GM18511 (cell line): ENCODE data around the gene C14orf132.

Experiments used
- ATAC-seq: cut with Tn5 transposase; IDR thresholded peaks from one replicate; pipeline ENCODE4 v1.9.1; 2021; ENCODE audit warnings: mild to moderate bottlenecking, moderate library complexity; ENCODE audit not compliant: unreplicated experiment

Gene C14orf132

GRCh38 chr14:96117101-96117897 lies 78.1 kb downstream of the C14orf132 start:
- no peak for ATAC-seq

GRCh38 chr14:96117960-96118359 lies 78.8 kb downstream of the C14orf132 start:
- no peak for ATAC-seq

DNA sequence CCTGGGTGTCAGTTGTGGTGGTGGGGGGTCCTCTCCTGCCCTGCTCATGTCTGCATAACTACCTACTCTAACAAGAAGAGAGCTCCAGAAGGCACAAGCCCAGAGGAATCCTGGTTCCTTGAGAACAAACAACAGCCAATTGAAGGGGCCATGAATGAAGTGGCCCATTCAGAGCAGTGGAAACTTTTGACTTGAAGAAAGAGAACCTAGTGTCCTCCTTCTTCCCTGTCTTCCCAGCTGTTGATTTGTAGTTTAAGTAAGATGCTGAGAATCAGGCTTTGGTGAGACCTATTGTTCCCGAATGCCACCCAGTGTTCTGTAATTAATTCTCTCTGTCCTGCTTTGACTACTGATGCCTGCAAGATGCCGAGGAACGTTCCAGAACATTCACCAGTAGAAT lies 79.2 kb downstream of the C14orf132 start:
- no peak for ATAC-seq

DNA sequence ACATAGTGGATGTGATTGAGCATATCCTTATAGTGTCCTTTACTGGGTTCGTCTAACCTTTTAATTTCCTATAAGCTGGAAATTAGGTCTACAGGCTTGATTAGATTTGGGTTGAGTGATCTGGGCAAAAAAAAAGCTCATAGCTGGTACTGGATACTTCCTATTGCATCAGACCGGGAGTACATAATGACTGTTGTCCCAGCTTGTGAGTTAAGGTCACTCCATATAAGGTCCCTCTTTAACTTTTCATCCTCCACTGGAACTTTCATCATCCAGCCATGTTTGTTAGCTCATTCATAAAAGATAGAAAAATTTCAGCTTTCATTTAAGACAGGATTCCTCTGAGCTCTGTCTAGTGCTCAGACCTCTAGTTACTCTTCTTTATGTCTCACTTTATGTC lies 80.8 kb downstream of the C14orf132 start:
- ATAC-seq = no peak

- ATAC-seq = no peak
Measured at GRCh38 chr14:96120392-96120791, 81.2 kb downstream of the C14orf132 start.

GRCh38 chr14:96120941-96121340 lies 81.8 kb downstream of the C14orf132 start:
- no peak for ATAC-seq

- no peak for ATAC-seq
Measured at GRCh38 chr14:96121660-96122395, 82.7 kb downstream of the C14orf132 start.

- no peak for ATAC-seq
Measured at GRCh38 chr14:96122496-96122895, 83.3 kb downstream of the C14orf132 start.

DNA sequence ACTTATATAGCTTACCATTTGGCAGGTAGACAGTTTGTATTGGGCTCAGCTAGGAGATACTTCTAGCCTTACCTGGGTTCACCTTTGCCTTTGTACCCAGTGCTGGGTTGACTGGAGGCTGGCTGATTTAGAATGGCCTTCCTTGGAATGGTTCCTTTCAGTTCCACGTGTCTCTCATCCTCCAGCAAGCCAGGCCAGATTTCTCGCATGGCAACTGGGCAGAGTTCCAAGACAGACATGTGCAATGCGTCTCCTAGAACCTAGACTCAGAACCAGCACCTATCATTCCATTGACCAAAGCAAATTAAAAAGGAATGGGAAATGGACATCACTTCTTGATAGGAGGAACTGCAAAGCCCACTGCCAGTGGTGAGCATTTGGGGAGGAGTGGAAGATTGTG lies 86.4 kb downstream of the C14orf132 start:
- ATAC-seq = no peak

DNA sequence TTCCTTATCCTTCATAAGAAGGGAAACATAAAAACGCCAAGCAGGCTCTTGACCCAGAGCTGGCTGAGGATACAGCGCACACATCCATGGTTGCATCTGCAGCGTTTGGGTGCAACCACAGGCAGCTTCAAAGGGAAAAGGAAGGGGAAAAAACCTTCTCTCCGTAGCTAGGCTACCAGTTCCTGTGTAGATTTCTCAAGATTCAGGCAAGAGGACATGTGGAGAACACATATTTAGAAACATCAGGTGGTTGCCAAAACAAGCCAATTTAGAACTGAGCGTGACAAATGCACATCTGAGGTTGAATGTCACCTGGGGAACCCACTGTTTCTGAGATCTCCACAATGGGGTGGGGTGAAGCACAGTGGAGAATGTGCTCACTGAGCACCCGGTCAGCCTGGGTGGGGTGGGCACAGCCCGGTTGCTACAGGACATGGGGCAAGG lies 87.2 kb downstream of the C14orf132 start:
- ATAC-seq = peak; percentile 75

- ATAC-seq = peak; percentile 30
Measured at GRCh38 chr14:96126783-96127271, 87.7 kb downstream of the C14orf132 start.

DNA sequence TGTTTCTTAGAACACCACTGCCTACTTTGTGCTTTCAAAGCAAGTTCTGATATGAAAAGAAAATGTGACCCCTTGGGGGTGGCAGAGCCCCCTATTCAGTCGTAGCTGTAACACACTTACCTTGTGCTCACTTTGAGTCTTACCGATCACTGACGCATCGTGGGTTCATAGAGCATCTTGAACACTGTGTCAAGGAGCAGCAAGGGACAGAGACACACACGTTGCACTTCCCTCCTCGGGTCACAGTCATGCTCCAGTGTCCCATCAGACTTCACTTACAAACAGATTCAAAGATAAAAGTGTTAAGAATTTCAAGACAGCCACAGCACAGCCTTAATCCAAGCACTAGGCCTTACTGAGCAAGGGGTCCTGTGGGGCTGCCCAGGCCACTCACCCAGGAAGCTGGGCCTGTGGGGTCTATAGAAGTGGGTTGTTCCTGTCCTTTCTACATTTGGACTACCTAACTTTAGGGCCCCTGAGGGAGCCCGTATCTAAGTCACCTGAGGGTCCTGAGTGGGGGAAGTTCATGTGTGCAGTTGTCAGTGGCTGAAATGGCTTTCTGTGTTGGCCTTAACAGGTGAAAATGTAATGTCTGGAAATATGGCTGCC lies 90.1 kb downstream of the C14orf132 start:
- no peak for ATAC-seq

DNA sequence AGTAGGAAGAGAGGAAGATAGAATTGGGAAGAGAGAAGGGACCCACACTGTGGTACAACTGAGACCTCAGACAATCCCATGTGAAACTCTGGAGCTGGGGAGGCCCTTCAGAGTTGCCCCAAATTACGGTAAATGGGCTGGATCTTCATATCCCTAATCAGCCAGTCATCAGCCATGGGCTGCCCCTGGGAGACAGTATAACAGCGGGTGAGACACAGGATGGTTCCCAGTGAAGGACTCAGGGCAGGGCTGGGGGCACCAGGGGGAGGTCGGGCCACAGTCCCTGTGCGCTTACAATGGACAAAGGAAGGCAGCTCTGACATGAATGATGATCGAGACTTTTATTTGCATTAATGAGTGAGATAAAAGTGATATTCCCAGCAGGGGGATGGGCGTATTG lies 91.2 kb downstream of the C14orf132 start:
- no peak for ATAC-seq

- no peak for ATAC-seq
Measured at GRCh38 chr14:96130854-96131253, 91.7 kb downstream of the C14orf132 start.

- no peak for ATAC-seq
Measured at GRCh38 chr14:96131836-96132235, 92.7 kb downstream of the C14orf132 start.

DNA sequence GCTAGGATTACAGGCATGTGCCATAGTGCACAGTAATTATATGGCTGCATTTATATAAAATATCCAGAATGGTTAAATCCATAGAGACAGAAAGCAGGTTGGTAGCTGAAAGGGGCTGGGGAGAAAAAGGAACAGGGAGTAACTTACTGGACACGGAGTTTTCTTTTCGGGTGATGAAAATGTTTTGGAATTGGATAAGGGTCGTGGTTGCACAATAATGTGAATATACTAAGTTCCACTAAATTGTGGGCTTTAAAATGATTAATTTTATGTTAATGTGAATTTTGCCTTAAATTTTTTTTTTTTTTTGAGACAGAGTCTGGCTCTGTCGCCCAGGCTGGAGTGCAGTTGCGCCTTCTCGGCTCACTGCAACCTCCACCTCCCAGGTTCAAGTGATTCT lies 95.3 kb downstream of the C14orf132 start:
- ATAC-seq = no peak

DNA sequence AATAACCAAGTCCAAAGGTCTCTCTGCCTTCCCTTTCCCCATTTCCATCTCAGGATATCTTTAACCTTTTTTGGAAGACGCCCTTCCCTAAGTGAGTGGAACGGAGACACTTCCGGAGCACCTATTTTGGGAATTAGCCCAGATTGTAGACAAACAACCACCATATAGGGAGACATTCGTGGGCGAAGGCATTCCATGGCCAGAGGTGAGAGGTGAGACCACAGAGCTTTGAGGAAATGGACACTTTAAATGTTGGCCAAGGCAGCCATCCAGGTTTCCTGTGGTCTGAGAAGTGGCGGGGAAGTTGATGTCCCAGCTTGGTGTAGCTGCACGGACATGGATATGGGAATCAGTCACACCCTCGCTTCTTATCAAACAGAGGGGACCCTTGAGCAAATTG lies 96.1 kb downstream of the C14orf132 start:
- no peak for ATAC-seq

DNA sequence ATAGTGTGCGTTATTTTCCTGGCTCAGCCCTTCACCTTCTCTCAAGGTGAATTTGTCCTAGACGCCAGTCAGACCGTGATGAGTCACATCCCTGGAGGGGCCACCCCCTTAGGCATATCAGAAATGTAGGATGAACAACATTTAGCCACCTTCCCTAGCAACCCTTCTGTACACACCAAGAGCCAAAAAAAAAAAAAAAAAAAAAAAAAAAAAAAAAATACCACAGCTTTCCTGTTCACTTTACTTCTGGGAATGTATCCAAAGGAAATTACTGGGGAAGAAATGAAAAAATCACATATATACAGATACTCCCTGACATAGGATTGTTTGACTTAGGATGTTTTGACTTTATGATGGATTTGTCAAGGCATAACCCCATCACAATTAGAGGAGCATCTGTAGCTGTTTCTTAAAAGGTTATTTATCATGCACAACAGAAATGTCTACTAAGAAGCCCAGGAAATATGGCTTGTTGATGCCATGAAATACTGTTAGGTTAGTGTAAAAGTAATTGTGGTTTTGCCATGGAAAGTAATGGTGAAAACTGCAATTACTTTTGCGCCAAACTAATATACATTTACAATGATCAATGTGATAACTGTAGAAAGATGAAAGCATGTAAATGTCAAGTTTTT lies 97.3 kb downstream of the C14orf132 start:
- no peak for ATAC-seq

- ATAC-seq = no peak
Measured at GRCh38 chr14:96138241-96138640, 99.1 kb downstream of the C14orf132 start.

- ATAC-seq = no peak
Measured at GRCh38 chr14:96139169-96139568, 100.0 kb downstream of the C14orf132 start.

- ATAC-seq = no peak
Measured at GRCh38 chr14:96139879-96140278, 100.7 kb downstream of the C14orf132 start.
